Measurements from ENCODE around the gene SLC16A9.
"Not testable (repeated sequence)": the region's sequence is repeated elsewhere in the genome, so short reads cannot be mapped to it uniquely, and the experiment has no call there.

The SLC16A9 gene

GRCh38 chr10:59675812-59676211 is 33.8 kb downstream of the SLC16A9 start:
- DNase-seq (ENCODE audit: low spot score): no peak

DNA sequence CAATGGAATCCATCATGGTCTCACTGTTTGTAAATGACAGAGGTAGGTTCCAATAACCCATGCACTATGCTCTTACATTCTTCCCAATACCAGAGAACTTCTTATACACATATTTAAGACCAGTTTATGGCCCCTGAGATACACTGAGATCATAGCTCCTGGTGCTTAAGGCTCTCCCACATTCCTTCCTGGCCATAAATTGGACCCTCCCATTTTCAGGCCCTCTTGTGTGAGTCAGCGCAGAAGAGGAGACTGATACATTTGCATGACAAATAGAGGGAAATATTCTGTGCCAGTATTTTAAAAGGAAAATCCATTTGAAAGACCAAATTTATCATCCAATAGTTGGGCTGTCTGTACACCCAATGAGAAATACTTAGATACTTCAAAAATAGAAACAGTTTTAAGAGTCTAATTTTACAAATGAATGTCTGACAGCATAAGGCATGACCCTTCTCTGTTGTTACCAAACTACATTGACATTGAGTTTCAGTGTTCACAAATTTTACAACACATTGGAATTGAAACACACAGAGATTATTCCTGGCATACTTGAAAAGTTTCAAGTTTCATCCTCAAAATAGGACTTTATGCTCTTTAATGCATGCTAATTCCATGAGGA is 35.3 kb downstream of the SLC16A9 start:
- no peak for DNase-seq (ENCODE audit: low spot score)

GRCh38 chr10:59672150-59672875 is 37.3 kb downstream of the SLC16A9 start:
- no peak for DNase-seq (ENCODE audit: low spot score)

DNA sequence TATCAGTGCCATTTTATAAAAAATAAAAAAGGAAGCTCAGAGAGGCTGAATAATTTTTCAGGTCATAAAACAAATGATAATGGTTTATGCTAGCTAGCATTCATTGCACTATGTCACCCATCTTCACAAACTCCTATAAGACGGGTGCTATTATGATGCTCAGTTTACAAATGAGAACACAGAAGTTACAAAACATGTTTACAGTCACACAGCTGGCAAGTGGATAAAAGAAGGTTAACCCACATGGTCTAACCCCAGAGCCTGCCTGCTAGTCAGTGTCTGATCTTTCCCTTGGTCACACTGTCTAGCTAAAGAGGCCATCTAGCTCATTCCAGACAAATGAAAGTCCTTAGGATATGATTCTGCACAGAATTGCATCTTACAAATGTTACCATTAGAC is 39.4 kb downstream of the SLC16A9 start:
- no peak for DNase-seq (ENCODE audit: low spot score)

GRCh38 chr10:59668096-59668495 is 41.6 kb downstream of the SLC16A9 start:
- DNase-seq (ENCODE audit: low spot score): no peak

DNA sequence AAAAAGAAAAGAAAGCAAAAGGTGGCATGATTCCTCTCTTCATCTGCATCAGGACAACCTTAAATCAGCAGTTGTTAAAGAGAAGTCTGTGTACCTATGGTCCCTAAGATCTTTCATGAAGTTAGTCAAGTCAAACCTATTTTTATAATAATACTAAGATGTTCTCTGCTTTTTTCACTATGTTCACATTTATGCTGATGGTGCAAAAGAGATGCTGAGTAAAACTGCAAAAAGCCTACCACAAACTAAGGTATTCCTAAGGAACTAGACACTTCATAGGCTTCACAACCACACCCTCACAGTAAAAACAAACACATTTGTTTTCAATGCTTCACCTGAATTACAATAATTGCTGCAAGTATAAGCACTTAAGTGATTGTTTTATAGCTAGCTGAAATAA is 43.3 kb downstream of the SLC16A9 start:
- no peak for DNase-seq (ENCODE audit: low spot score)

DNA sequence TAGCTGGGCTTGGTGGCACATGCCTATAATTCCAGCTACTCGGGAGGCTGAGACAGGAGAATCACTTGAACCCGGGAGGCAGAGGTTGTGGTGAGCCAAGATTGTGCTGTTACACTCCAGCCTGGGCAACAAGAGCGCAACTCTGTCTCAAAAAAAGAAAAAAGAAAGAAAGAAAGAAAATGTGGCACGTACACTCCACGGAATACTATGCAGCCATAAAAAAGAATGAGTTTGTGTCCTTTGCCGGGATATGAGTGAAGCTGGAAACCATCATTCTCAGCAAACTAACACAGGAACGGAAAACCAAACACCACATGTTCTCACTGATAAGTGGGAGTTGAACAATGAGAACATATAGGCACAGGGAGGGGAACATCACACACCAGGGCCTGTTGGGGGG is 46.4 kb downstream of the SLC16A9 start:
- DNase-seq (ENCODE audit: low spot score): not testable (repeated sequence)

DNA sequence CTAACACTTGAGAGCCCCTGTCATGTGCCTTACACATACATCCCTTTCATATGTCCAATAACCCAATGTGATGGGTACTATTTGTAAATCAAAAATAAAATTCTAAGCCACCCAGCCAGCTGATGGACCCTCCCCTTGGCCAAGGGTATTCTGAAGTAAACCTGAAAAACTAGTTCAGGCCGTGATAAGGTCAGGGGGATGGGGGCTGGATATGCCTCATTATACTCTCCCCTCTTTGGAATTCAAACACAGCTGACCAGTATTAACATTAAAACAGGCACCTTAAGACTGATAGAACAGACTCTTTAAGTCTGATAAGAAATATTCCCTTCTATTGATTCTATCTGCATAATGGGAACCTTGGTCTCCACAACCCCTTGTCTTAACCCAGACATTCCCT is 51.9 kb downstream of the SLC16A9 start:
- DNase-seq (ENCODE audit: low spot score): no peak

- no peak for DNase-seq (ENCODE audit: low spot score)
These were observed 54.3 kb downstream of the SLC16A9 start for GRCh38 chr10:59655309-59655708.

GRCh38 chr10:59654007-59654406 is 55.6 kb downstream of the SLC16A9 start:
- DNase-seq (ENCODE audit: low spot score): peak; percentile 28

- no peak for DNase-seq (ENCODE audit: low spot score)
These were observed 57.7 kb downstream of the SLC16A9 start for GRCh38 chr10:59651902-59652301.

DNA sequence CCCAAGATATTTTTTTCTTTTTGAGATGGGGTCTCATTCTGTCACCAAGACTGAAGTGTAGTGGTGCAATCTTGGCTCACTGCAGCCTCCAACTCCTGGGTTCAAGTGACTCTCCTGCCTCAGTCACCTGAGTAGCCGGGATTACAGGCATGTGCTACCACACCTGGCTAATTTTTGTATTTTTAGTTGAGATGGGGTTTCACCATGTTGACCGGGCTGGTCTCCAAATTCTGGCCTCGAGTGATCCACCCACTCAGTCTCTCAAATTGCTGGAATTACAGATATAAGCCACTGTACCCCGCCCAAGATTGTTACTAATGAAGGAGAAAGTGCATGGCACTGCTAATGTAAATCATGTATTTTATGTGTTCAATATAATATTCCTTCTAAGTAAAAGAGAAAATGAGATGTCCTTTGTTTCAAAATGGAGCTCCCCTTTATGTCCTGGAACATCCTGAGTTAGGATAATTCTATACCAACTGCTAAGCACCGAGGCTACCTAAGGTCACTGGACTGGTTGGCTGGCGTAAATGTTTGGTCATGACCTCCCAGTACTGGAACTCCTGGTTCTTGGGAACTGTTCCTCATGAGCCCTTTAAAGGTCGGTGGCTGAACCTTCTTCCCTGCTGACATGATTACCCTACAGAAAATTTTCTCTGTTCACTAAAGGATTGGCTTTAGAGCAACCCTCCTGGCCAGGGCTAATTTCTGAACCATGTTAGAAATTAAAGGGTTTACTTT is 59.9 kb downstream of the SLC16A9 start:
- no peak for DNase-seq (ENCODE audit: low spot score)

GRCh38 chr10:59648711-59649201 is 60.9 kb downstream of the SLC16A9 start:
- DNase-seq (ENCODE audit: low spot score): no peak

DNA sequence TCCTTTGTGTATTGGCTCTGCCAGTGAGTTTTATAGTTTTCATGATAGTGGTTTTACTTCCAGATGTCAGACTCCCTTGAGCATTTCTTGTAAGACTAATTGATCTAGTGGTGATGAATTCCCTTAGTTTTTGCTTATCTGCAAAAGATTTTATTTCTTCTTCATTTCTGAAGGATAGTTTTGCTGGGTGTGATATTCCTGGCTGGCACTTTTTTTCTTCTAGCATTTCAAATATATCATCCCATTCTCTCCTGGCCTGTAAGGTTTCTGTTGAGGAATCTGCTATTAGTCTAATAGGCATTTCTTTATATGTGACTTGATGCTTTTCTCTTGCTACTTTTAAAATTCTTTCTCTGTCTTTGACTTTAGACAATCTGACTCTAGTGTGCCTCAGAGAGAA is 64.8 kb downstream of the SLC16A9 start:
- no peak for DNase-seq (ENCODE audit: low spot score)

DNA sequence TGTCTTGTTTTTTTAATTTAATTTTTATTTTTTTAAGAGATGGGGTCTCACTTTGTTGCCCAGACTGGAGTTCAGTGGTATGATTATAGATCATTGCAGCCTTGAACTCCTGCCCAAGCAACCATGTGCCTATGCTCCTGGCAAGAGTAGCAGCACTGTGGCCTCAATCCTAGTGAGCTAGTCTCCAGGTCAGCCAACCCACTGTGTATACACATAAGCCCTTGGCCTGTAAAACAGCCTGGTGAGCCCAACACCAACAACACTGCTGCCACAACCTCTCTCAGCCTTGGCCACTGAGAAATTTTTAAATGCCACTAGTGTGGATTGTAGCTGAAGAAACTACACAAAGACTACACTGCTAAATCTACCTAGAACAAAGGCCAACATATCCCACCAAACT is 68.0 kb downstream of the SLC16A9 start:
- DNase-seq (ENCODE audit: low spot score): not testable (repeated sequence)

DNA sequence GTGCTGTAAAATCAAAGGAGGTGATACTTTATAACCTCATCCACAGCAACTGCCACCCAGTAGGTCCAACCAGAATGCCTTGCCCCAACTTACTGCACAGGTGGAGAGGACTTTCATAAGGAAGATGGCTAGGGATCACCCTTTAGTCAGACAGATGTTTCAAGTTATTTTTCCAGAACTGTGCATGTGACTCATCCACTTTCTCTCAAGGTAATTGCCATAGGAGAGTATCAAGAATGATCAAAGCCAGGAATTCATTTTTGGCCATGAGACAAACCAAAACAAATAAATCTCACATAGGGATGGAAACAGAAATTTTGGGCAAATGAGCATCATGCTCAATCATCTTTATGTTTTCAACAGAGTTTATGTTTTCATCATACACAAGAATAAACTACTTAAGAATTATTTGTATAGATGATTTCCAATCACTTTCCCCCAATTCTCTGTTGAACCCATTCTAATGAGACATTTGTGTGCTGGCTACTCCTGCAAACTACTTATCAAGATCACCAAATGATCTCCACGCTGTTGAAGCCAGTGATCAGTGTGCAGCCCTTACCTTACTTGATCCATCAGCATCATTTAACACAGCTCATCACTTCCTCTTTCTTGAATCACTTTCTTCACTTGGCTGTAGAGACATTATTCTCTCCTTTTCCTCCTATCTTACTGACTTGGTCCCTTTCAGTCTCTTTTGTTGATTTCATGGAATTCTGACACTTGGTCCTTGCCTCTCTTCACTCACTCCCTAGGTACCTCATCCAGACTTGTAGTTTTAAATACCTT is 74.0 kb downstream of the SLC16A9 start:
- no peak for DNase-seq (ENCODE audit: low spot score)

GRCh38 chr10:59634102-59634501 is 75.5 kb downstream of the SLC16A9 start:
- no peak for DNase-seq (ENCODE audit: low spot score)

- no peak for DNase-seq (ENCODE audit: low spot score)
These were observed 76.6 kb downstream of the SLC16A9 start for GRCh38 chr10:59633063-59633462.

DNA sequence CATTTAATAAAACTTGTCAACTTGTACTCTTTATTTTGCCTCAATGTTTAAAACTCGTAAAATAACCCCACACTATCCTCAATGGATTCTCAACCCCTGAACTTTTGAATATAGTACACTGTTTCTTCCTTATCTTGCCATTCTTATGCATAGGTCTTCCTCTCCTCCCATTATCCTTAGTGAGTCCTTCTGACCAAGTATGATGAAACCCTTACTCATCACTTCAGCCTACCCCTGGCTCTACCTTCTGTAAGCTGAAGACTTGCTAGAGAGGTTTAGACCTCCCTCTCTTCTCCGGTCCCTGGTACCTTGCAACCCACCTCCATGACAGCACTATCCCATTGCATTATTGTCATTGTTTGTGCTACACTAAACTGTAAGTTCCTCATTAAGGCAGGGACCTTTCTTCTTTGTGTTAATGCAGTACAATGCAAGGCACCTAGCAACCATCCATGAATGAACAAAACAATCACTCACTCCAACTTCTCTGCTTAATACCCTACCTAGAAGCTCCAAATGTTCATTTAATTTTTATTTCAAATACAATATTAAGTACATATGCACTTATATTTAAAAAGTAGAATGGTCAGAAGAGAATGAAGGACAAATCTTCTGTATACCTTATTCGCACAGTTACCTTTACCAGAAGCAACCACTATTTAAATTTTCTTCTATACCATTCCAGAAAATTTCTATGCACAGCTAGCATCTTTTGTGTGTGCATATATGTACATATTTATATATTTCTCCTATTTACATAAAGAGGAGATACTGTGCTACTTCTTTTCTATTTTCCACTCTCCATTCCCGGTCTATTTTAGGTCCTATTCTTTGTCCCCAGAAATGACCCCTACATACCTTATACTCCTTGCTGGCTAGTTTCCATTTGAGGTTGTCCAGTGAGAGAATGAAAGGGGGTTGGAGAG is 77.5 kb downstream of the SLC16A9 start:
- DNase-seq (ENCODE audit: low spot score): no peak

DNA sequence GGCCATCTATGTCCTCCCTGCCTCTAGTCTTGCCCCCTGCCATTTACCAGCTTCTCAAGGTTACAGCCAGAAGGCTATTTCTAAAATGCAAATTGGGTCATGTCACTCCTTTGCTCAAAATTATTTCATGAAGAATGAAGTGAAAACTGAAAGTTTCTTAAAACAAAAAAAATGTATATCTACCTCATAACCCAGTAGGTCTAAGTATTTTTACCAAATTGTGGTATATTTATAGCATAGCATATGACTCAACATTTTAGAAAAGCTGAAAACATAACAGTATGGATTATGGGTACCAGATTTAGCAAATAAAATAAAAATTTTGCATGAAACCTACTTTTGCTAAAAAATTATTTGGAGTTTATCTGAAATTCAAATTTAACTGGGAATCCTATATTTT is 78.4 kb downstream of the SLC16A9 start:
- no peak for DNase-seq (ENCODE audit: low spot score)

DNA sequence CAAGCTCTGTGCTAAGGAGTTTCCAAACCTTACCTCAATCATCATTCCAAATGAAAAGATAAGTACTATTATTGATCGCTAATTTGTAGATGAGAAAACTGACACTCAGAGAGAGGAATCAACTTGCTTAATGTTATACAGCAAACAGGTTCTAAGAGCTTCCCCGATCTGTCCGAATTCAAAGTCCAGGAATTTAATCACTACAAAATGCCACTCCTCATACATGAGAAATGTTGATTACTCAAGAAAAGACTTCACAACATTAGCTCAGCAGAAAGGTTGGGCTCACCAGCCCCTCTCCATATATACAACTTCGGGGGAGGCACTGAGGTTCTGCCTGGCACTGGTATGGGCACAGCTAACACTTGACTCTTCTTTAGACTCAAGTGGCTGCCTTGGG is 80.7 kb downstream of the SLC16A9 start:
- no peak for DNase-seq (ENCODE audit: low spot score)

Data from activated CD4-positive, alpha-beta T cell treated with anti-CD3 and anti-CD28 coated beads, Interleukin-2, Interleukin-4, amounts not matched to agents 100 ng/mL and 50 ng/mL, durations not matched to agents 16 hours and 8 hours (primary cell).